H1 (cell line): Measurements from ENCODE around the gene TMEM132A. TPM values are rescaled to one million over a fixed set of nuclear protein-coding genes. Genes with fewer than 3 reads are reported as not detected.

Source experiments
- POU5F1 ChIP-seq: IDR thresholded peaks from 2 replicates; pipeline ENCODE4 v1.6.1; 2011; ENCODE audit warnings: low read depth, mild to moderate bottlenecking, low read length, moderate library complexity
- RBBP5 ChIP-seq: IDR thresholded peaks from 2 replicates; pipeline ENCODE4 v1.7.1; 2012; ENCODE audit warnings: low read depth, mild to moderate bottlenecking, inconsistent platforms, low read length, moderate library complexity, borderline replicate concordance
- RNF2 ChIP-seq: fragments of 200-900, 300-1000 bp; sonication (generic); IDR thresholded peaks from 2 replicates; pipeline ENCODE4 v1.7.1; 2016; ENCODE audit warnings: borderline replicate concordance, low read depth, mild to moderate bottlenecking, antibody characterized with exemption, low read length; ENCODE audit not compliant: poor library complexity, severe bottlenecking; ENCODE audit errors: missing control alignments
- polyA plus RNA-seq, 7 experiments: library from polyadenylated mRNA; depleted of rRNA in 3 of 7; stranded (reverse) in 5 of 7; unstranded in 2 of 7; fragments of >200 nt in 5 of 7; fragments of 200-250 nt in 2 of 7; gene quantifications; 1 replicate in 5 of 7; 2 replicates in 1 of 7; 4 replicates in 1 of 7; pipeline versions ENCODE4 v1.2.1 to v1.2.3, GENCODE V29; 2011 to 2013; ENCODE audit warnings: missing spikeins in 2 of 7, mixed read lengths in 2 of 7
- total RNA-seq: library from RNA; stranded (reverse); fragmentation: NEBNext Ultra II Directional; extraction: Animal tissue kit (Norgen Biotek cat#: 25700); gene quantifications from 2 replicates; pipeline ENCODE4 v1.2.1, GENCODE V29; 2021

The TMEM132A gene
- total and polyA plus RNA-seq, 2 of the 8 experiments (the other 6 are each of a cell fraction or from before 2014, with no cell fraction given): 46.6 to 97.9 TPM

- no peak for TF ChIP-seq POU5F1
- no peak for TF ChIP-seq RBBP5
- no peak for TF ChIP-seq RNF2
These were observed 7.0 kb upstream of the TMEM132A start (continued) for GRCh38 chr11:60917267-60917666.
